Endothelial cell of umbilical vein (primary cell): ENCODE results near the gene TENT4B.

ENCODE experiments used
- CTCF ChIP-seq, 2 donors: IDR thresholded peaks; 1 replicate in 1 of 2; 2 replicates in 1 of 2; pipeline ENCODE4 v1.5.1; 2011; ENCODE audit warnings: low read length in 2 of 2, mild to moderate bottlenecking in 2 of 2, moderate library complexity in 2 of 2, control low read depth in 1 of 2, inconsistent platforms in 1 of 2, low read depth in 1 of 2; ENCODE audit not compliant: insufficient read depth in 1 of 2; ENCODE audit errors: extremely low read depth in 1 of 2
- EZH2 ChIP-seq: IDR thresholded peaks from 2 replicates; pipeline ENCODE4 v1.6.1; 2012; ENCODE audit warnings: borderline replicate concordance, low read depth, mild to moderate bottlenecking, moderate library complexity, low read length, inconsistent platforms; ENCODE audit not compliant: severe bottlenecking
- JUN ChIP-seq: IDR thresholded peaks from 2 replicates; pipeline ENCODE4 v1.6.1; 2011; ENCODE audit warnings: borderline replicate concordance, low read depth; ENCODE audit not compliant: insufficient read length, insufficient read depth
- POLR2A ChIP-seq: IDR thresholded peaks from 2 replicates; pipeline ENCODE4 v1.6.1; 2012; ENCODE audit warnings: low read depth, mild to moderate bottlenecking, control low read depth, low read length

GRCh38 chr16:50167556-50167955 is 14.4 kb downstream of the TENT4B start:
- TF ChIP-seq CTCF (IDR thresholded peaks at IDR 0.05; ENCODE audit: extremely low read depth in 1 of 2, insufficient read depth in 1 of 2, low read depth in 1 of 2, low read length in 2 of 2) (no peak), POLR2A (no peak), JUN (no peak), EZH2 (no peak)
